ENCODE results near the gene SLC17A3.

SLC17A3 gene

GRCh38 chr6:25874118-25874517 is at the start of gene SLC17A3:
TSS of gene SLC17A3 (minus strand) at chr6:25874243. CDS start at chr6:25868387, 5,856 bp downstream.
- DNase-seq = no peak

- no peak for DNase-seq
Measured at GRCh38 chr6:25922301-25922700, 48.3 kb upstream of the SLC17A3 start.

- no peak for DNase-seq
Measured at GRCh38 chr6:25921525-25922203, 47.6 kb upstream of the SLC17A3 start.

- no peak for DNase-seq
Measured at GRCh38 chr6:25919657-25920056, 45.6 kb upstream of the SLC17A3 start.

- no peak for DNase-seq
Measured at GRCh38 chr6:25918083-25918683, 44.1 kb upstream of the SLC17A3 start.

- no peak for DNase-seq
Measured at GRCh38 chr6:25916789-25917490, 42.9 kb upstream of the SLC17A3 start.

- DNase-seq = no peak
Measured at GRCh38 chr6:25916330-25916729, 42.3 kb upstream of the SLC17A3 start.

- no peak for DNase-seq
Measured at GRCh38 chr6:25913741-25914140, 39.7 kb upstream of the SLC17A3 start.

- DNase-seq = no peak
Measured at GRCh38 chr6:25911351-25911750, 37.3 kb upstream of the SLC17A3 start.

- DNase-seq = no peak
Measured at GRCh38 chr6:25907475-25908014, 33.5 kb upstream of the SLC17A3 start.

GRCh38 chr6:25903467-25904099 is 29.5 kb upstream of the SLC17A3 start:
- no peak for DNase-seq

GRCh38 chr6:25902071-25902470 is 28.0 kb upstream of the SLC17A3 start:
- DNase-seq = no peak

GRCh38 chr6:25900843-25901242 is 26.8 kb upstream of the SLC17A3 start:
- DNase-seq = no peak

GRCh38 chr6:25899580-25900408 is 25.8 kb upstream of the SLC17A3 start:
- no peak for DNase-seq

- no peak for DNase-seq
Measured at GRCh38 chr6:25899123-25899522, 25.1 kb upstream of the SLC17A3 start.

- DNase-seq = no peak
Measured at GRCh38 chr6:25898289-25898977, 24.4 kb upstream of the SLC17A3 start.

- DNase-seq = no peak
Measured at GRCh38 chr6:25896252-25896651, 22.2 kb upstream of the SLC17A3 start.

- DNase-seq = no peak
Measured at GRCh38 chr6:25895771-25896170, 21.7 kb upstream of the SLC17A3 start.

- no peak for DNase-seq
Measured at GRCh38 chr6:25893778-25894177, 19.7 kb upstream of the SLC17A3 start.

- no peak for DNase-seq
Measured at GRCh38 chr6:25892877-25893276, 18.8 kb upstream of the SLC17A3 start.

All from NCI-H526 treated with DMSO at 0.1 percent for 48 hours (cell line).